Caco-2 (cell line): Measurements from ENCODE around the gene CCDC91. TPM values are rescaled to one million over a fixed set of nuclear protein-coding genes. Genes with fewer than 3 reads are reported as not detected.
"Not testable (repeated sequence)": the region's sequence is repeated elsewhere in the genome, so short reads cannot be mapped to it uniquely, and the experiment has no call there.

Experiments used
- BruUV-seq: library from RNA; stranded (reverse); fragments of 400-500 nt; replicated peaks from 2 replicates; lab custom pipeline; 2021; lab: Mats Ljungman, UMichigan
- CTCF ChIA-PET: fragments of 300-600 bp; sonication (Branson Sonifier 250); formaldehyde crosslinking; loops from one replicate; lab custom pipeline; 2022; ENCODE audit warnings: antibody characterized with exemption; lab: Charles Lee
- POLR2A ChIA-PET: fragments of 300-600 bp; sonication (Branson Sonifier 250); formaldehyde crosslinking; loops from one replicate; lab custom pipeline; 2022; ENCODE audit warnings: antibody characterized with exemption; lab: Charles Lee
- DNase-seq, 2 experiments: peaks; one replicate each; pipeline versions ENCODE4 v3.0.0 to v3.0.0-alpha.2; 2020 to 2022
- H3K27me3 ChIP-seq: replicated peaks from 2 replicates; pipeline ENCODE4 v1.6.0; 2011; ENCODE audit warnings: low read length; ENCODE audit not compliant: control insufficient read depth, insufficient read depth
- H3K36me3 ChIP-seq: 2 replicates; pipeline ENCODE4 v1.5.1; 2011; ENCODE audit warnings: low read length; ENCODE audit not compliant: control insufficient read depth, insufficient read depth
- H3K4me1 ChIP-seq: fragments of 250-450 bp; sonication (Bioruptor Pico); 2 replicates; pipeline ENCODE4 v1.5.1; 2020; ENCODE audit warnings: mild to moderate bottlenecking
- H3K4me3 ChIP-seq: 2 replicates; pipeline ENCODE4 v1.5.1; 2011; ENCODE audit warnings: low read depth, mild to moderate bottlenecking, control low read depth, low read length
- H3K9me3 ChIP-seq: fragments of 250-450 bp; sonication (Bioruptor Pico); 2 replicates; pipeline ENCODE4 v1.5.1; 2020; ENCODE audit warnings: mild to moderate bottlenecking, moderate library complexity
- H3K27ac Mint-ChIP-seq: one replicate; pipeline ENCODE4 v1.8.0; 2022; ENCODE audit warnings: mixed read lengths; ENCODE audit not compliant: unreplicated experiment
- H3K27me3 Mint-ChIP-seq: one replicate; pipeline ENCODE4 v1.8.0; 2022; ENCODE audit warnings: mixed read lengths; ENCODE audit not compliant: insufficient read depth, unreplicated experiment
- H3K36me3 Mint-ChIP-seq: one replicate; pipeline ENCODE4 v1.8.0; 2022; ENCODE audit warnings: mild to moderate bottlenecking, mixed read lengths; ENCODE audit not compliant: insufficient read depth, unreplicated experiment
- H3K4me1 Mint-ChIP-seq: one replicate; pipeline ENCODE4 v1.8.0; 2022; ENCODE audit warnings: low read depth, mixed read lengths; ENCODE audit not compliant: unreplicated experiment
- H3K4me3 Mint-ChIP-seq: one replicate; pipeline ENCODE4 v1.8.0; 2022; ENCODE audit warnings: mild to moderate bottlenecking, moderate library complexity, mixed read lengths; ENCODE audit not compliant: unreplicated experiment
- H3K9me3 Mint-ChIP-seq: one replicate; pipeline ENCODE4 v1.8.0; 2022; ENCODE audit warnings: mixed read lengths; ENCODE audit not compliant: unreplicated experiment
- intact Hi-C: fragments of 100-400 bp; cut with micrococcal nuclease; formaldehyde crosslinking; loops from one replicate; pipeline ENCODE4 v1.10.0; 2022; ENCODE audit not compliant: unreplicated experiment
- total RNA-seq: library from RNA; stranded (reverse); gene quantifications from 2 replicates; pipeline ENCODE4 v1.2.3, GENCODE V29; 2022
- TF ChIP-seq, protein P1 (sequence below), 2 experiments: fragments of 200-600 bp in 1 of 2; IDR thresholded peaks; 1 replicate in 1 of 2; 2 replicates in 1 of 2; pipeline versions ENCODE4 v1.5.1 to v1.8.0; 2011 to 2022; ENCODE audit warnings: antibody characterized with exemption in 1 of 2, control low read depth in 1 of 2, inconsistent platforms in 1 of 2, low read depth in 1 of 2, low read length in 1 of 2, mild to moderate bottlenecking in 1 of 2, moderate library complexity in 1 of 2; ENCODE audit not compliant: insufficient read depth in 1 of 2, severe bottlenecking in 1 of 2, unreplicated experiment in 1 of 2

Gene CCDC91
- total RNA-seq, 1 experiment from 2014 or later: 21.6 TPM

DNA sequence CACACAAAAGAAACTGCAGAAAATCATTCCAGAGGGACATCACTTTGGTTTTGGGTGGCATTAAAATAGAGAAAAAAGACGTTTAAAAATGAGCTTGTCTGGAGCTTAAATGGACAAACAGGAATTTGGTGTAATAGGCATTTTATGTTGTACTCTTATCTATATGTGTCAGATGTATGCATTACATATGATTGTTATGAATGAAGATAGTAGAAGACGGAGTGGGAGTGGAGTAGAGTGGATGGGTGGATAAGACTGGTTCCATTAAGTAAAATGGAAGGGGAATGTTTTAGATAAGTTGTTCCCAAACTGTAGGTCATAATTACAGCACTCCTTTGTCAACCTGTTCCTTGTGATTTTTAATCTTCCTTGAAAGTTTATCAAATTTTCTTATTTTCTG, 1.9 kb downstream of the CCDC91 start:
- peaks cover 11% of the 10 kb centered on the region; the same call in 1 of the 2 replicates for H3K4me1 ChIP-seq
- no peak overlapping the region for H3K27ac Mint-ChIP-seq
- intact Hi-C loops: no loop called here
- DNase-seq: no peak
- no peaks in the 10 kb centered on the region for H3K27me3 ChIP-seq
- H3K4me3 ChIP-seq: no peak overlapping the region; the same call in 1 of the 2 replicates
- no TSS peak for BruUV-seq
- H3K9me3 ChIP-seq: no peaks in the 10 kb centered on the region
- peaks cover 4% of the 10 kb centered on the region for H3K27me3 Mint-ChIP-seq
- TF ChIP-seq, protein P1, sequence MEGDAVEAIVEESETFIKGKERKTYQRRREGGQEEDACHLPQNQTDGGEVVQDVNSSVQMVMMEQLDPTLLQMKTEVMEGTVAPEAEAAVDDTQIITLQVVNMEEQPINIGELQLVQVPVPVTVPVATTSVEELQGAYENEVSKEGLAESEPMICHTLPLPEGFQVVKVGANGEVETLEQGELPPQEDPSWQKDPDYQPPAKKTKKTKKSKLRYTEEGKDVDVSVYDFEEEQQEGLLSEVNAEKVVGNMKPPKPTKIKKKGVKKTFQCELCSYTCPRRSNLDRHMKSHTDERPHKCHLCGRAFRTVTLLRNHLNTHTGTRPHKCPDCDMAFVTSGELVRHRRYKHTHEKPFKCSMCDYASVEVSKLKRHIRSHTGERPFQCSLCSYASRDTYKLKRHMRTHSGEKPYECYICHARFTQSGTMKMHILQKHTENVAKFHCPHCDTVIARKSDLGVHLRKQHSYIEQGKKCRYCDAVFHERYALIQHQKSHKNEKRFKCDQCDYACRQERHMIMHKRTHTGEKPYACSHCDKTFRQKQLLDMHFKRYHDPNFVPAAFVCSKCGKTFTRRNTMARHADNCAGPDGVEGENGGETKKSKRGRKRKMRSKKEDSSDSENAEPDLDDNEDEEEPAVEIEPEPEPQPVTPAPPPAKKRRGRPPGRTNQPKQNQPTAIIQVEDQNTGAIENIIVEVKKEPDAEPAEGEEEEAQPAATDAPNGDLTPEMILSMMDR (IDR thresholded peaks at IDR 0.05; ENCODE audit: insufficient read depth in 1 of 2, low read depth in 1 of 2, low read length in 1 of 2, severe bottlenecking in 1 of 2, unreplicated experiment in 1 of 2): no peak
- H3K36me3 ChIP-seq: no peaks in the 10 kb centered on the region
- H3K9me3 Mint-ChIP-seq: peaks cover 27% of the 10 kb centered on the region
- peaks cover 8% of the 10 kb centered on the region for H3K36me3 Mint-ChIP-seq
- H3K4me1 Mint-ChIP-seq: peaks cover 5% of the 10 kb centered on the region
- CTCF ChIA-PET: no interaction called here
- H3K4me3 Mint-ChIP-seq: no peak overlapping the region
- POLR2A ChIA-PET: no interaction called here

DNA sequence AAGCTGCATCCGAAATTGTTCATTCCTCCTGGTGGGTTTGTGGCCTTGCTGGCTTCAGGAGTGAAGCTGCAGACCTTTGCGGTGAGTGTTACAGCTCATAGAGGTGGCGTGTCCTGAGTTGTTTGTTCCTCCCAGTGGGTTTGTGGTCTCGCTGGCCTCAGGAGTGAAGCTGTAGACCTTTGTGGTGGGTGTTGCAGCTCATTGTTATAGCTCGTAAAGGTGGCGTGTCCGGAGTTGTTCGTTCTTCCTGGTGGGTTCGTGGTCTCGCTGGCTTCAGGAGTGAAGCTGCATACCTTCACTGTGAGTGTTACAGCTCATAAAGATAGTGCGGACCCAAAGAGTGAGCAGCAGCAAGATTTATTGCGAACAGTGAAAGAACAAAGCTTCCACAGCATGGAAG, 4.4 kb downstream of the CCDC91 start:
- DNase-seq, BruUV-seq, POLR2A ChIA-PET, H3K36me3 ChIP-seq, H3K27me3 Mint-ChIP-seq, CTCF ChIA-PET, H3K27ac Mint-ChIP-seq, H3K4me3 Mint-ChIP-seq, intact Hi-C loops, H3K4me3 ChIP-seq, H3K27me3 ChIP-seq, H3K36me3 Mint-ChIP-seq, H3K4me1 Mint-ChIP-seq, H3K9me3 ChIP-seq: not testable (repeated sequence)
- peaks cover 15% of the 10 kb centered on the region for H3K9me3 Mint-ChIP-seq
- H3K4me1 ChIP-seq: peaks cover 11% of the 10 kb centered on the region; the same call in 1 of the 2 replicates

GRCh38 chr12:28201136-28201535, 10.9 kb downstream of the CCDC91 start:
- H3K36me3 ChIP-seq, H3K4me3 ChIP-seq, BruUV-seq, H3K36me3 Mint-ChIP-seq, intact Hi-C loops, H3K4me1 Mint-ChIP-seq, H3K9me3 ChIP-seq, DNase-seq, H3K27me3 Mint-ChIP-seq, CTCF ChIA-PET, H3K27ac Mint-ChIP-seq, H3K27me3 ChIP-seq, H3K4me1 ChIP-seq, H3K4me3 Mint-ChIP-seq, POLR2A ChIA-PET: not testable (repeated sequence)
- peaks cover 12% of the 10 kb centered on the region for H3K9me3 Mint-ChIP-seq

DNA sequence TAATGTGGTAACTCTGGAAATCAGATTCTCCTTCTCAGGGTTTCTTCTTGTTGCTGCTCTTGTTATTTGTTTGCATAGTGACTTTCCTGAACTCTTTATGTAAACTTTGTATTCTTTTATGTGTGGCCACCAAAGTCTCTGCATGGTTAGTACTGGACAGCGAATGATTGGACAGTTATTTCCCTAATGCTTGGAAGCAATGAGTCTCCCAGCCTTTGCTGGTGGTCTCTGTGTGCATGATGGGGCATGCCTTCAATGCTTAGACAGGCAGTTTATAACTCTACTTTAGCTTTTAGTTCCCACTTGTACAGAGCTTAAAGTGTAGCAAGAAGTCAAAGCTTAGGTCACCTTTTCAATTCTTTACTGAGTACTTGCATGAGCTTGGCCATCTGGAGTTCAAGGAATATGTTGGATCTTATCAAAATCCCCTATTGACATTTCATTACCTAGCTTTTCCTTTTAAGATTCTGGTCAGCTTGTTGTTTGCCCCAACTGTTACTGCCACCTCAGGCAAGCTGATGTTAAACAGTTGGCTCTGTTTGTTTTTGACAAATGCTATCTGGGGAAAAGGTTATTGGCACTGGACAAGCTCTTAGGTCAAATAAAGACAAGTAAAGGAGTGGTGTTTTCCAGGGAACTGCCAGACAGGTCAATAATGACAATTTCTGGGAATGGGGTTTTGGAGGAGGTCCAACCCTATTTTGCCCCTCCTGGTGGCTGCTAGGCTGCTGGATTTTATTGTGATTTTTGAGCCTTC, 12.3 kb downstream of the CCDC91 start:
- peaks cover 12% of the 10 kb centered on the region for H3K9me3 Mint-ChIP-seq
- TF ChIP-seq, protein P1 (IDR thresholded peaks at IDR 0.05; ENCODE audit: insufficient read depth in 1 of 2, low read depth in 1 of 2, low read length in 1 of 2, severe bottlenecking in 1 of 2, unreplicated experiment in 1 of 2): peak in 1 of 2 experiments; percentile 12
- intact Hi-C loops: loop anchor here (1.0 kb wide), 1 partner anchor 11 kb away; no protein-coding TSS in a partner anchor
- H3K4me1 Mint-ChIP-seq: no peaks in the 10 kb centered on the region
- H3K4me3 Mint-ChIP-seq: no peak overlapping the region
- ChIA-PET CTCF (no interaction called here), POLR2A (no interaction called here)
- DNase-seq: peak in 1 of 2 experiments; percentile 29
- BruUV-seq: no TSS peak
- no peak overlapping the region for H3K27ac Mint-ChIP-seq
- H3K27me3 ChIP-seq: no peaks in the 10 kb centered on the region
- H3K36me3 Mint-ChIP-seq: no peaks in the 10 kb centered on the region
- no peak overlapping the region for H3K4me3 ChIP-seq
- no peaks in the 10 kb centered on the region for H3K27me3 Mint-ChIP-seq
- peaks cover 8% of the 10 kb centered on the region; the same call in 1 of the 2 replicates for H3K4me1 ChIP-seq
- H3K9me3 ChIP-seq: peaks cover 8% of the 10 kb centered on the region; the same call in 1 of the 2 replicates
- H3K36me3 ChIP-seq: no peaks in the 10 kb centered on the region
